LNCaP clone FGC (cell line): ENCODE data around the gene CFAP74.

Experiments used
- DNase-seq: peaks from one replicate; pipeline ENCODE4 v3.0.0-alpha.2; 2011; ENCODE audit warnings: low read depth
- H3K4me3 ChIP-seq: 2 replicates; pipeline ENCODE4 v1.5.1; 2011; ENCODE audit warnings: mild to moderate bottlenecking, low read depth, low read length, control low read depth
- TF ChIP-seq, protein P1 (sequence below): IDR thresholded peaks from 2 replicates; pipeline ENCODE4 v1.5.1; 2012; ENCODE audit warnings: mild to moderate bottlenecking; ENCODE audit not compliant: control insufficient read depth, insufficient read depth; ENCODE audit errors: extremely low read depth

CFAP74 gene

DNA sequence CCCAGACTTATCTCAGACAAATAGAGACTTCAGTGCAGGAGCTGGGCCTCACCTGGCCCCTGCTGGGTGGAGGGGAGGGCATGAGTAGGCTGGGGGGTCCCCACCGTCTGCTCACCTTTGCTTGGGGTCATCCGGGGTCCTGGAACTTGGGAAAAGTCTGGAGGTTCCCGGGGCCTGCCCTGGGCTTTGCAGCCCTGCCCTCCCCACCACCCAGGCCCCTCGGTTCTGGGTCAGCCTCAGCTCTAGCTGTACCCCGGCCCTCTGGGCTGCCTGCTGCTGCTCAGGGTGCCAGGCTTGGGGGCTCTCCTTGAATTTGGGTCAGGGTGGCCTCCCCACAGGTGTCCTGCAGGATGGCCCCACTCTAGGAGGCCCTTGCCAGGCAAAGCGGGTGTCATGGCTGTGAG is 82.1 kb downstream of the CFAP74 start:
- TF ChIP-seq, protein P1, sequence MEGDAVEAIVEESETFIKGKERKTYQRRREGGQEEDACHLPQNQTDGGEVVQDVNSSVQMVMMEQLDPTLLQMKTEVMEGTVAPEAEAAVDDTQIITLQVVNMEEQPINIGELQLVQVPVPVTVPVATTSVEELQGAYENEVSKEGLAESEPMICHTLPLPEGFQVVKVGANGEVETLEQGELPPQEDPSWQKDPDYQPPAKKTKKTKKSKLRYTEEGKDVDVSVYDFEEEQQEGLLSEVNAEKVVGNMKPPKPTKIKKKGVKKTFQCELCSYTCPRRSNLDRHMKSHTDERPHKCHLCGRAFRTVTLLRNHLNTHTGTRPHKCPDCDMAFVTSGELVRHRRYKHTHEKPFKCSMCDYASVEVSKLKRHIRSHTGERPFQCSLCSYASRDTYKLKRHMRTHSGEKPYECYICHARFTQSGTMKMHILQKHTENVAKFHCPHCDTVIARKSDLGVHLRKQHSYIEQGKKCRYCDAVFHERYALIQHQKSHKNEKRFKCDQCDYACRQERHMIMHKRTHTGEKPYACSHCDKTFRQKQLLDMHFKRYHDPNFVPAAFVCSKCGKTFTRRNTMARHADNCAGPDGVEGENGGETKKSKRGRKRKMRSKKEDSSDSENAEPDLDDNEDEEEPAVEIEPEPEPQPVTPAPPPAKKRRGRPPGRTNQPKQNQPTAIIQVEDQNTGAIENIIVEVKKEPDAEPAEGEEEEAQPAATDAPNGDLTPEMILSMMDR: no peak

DNA sequence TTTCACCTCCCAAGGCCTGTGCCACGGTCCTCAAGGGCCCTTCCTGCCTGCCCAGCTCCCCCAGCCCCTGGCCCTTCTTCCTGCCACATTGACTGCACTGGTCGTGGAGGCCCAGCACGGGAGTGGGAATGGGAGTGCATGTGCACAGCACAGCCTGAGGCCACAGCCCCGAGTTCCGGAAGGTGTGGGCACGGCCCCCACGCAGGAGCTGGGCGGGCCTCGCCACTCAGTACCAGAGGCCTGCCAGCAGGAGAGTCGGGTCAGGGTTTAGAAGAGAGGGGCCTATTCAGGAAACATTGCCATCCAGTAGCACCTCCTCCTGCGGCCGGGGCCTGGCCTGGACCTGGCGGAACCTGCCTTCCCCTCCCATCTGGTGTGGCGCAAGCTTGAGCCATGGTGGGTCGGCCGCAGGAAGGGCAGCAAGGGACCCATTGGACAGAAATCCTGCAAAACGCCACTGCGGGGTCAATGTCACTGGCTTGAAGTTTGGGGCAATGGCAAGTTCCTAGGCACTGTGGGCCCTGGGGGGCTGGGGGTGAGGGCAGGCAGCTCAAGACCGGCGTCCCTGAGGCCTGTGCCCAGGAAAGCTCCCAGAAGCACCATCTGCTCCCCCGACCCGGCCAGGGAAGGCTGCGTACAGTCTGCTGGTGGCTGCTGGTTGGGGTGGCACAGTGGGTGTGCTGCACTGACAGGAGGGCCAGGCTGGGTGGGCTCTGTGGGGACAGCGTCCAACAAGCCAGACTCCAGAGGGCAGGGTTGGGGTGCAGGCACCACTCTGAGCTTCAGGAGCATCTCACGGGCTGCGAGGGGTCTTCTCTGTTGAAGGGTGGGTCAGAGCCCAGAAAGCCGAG is 82.8 kb downstream of the CFAP74 start:
- TF ChIP-seq, protein P1: no peak
- DNase-seq: no peak

More for the DNA sequence above, 82.1 kb downstream of the CFAP74 start:
- DNase-seq: no peak
- H3K4me3 ChIP-seq: no peak overlapping the region

DNA sequence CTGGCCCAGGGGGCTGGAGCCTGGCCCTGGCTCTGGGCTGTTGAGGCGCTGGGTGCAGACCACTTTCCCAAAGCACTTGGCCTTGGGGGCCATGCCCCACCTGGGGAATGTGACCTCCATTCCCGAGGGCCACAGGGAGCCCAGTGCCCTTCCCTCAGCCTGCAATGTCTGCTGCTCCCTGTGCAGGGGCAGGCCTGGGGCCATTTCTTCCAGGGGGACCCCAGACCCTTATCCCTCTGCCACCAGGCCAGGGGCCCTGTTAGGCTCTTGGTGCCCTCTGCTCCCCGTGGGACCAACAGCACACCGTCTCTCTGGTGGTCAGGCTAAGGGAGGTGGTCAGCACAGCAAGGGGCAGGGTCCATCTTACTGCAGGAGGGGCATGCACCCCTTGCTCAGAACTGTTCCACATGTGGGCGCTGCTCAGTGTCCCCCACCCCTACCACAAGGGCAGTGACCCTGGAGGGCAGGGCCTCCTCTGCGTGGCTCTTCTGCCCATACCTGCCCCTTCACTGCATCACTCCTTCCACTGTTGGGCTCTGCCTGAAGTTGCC is 83.5 kb downstream of the CFAP74 start:
- TF ChIP-seq, protein P1: no peak
- DNase-seq: no peak
- no peak overlapping the region for H3K4me3 ChIP-seq

More for the DNA sequence above, 82.8 kb downstream of the CFAP74 start:
- no peak overlapping the region for H3K4me3 ChIP-seq

DNA sequence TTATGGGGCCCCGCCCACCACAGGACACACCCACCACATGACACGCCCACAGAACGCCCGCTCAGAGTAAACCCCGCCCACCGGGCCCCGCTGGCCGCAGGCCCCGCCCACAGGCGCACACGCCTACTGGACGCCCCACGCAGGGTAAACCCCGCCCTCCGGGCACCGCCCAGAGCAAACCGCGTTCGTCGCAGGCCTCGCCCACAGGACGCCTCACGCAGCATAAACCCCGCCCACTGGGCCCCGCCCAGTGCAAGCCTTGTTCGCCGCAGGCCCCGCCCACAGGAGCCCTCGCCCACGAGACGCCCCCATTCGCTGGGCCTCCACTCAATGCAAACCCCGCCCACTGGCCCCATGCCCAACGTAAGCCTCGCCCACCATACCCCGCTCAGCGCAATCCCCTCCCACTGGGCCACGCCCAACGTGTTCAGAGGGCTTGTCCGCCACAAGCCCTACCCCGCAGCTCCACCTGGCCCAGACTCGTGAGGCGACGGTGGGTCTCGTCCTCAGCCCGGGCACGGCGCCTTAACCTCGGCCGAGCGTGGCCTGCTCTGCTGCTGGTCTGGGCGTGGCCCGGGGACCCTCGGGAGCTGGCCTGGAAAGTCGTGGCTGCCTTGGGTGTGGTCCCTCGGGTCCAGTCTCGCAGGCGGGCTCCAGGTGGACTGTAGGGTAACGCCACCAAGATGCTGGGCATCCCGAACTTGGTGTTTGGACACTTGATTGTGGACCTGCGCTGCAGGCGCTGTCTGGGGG is 84.1 kb downstream of the CFAP74 start:
- TF ChIP-seq, protein P1: no peak
- peak; percentile 83 for DNase-seq
- peak overlapping the region; percentile 63 for H3K4me3 ChIP-seq

DNA sequence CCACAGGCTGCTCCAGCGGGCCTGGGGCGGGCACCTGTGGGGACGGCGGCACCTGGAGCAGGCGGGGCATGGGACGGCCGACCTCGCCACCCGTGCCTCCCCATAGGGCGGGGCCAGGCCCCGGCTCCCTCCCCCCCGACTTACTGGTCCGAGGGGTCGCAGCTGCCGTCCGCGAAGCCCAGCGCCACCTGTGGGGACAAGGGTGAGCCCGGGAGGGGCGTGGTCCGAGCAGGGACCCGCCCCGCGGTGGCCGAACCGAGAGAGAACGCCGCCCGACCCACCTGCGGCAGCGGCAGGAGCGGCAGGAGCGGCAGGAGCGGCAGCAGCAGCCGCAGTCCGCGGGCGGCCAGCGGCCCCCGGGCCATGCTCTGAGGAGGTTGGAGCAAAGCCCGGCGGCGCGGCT is 84.7 kb downstream of the CFAP74 start, which contains the start of gene TMEM52:
Gene TMEM52, minus strand, starts transcription at position 379 of the 403 bp plus-strand sequence. Its CDS starts 14 bp downstream, at position 365.
- DNase-seq: peak; percentile 23
- TF ChIP-seq, protein P1: peak; percentile 26; the same call in 1 of the 2 replicates
- peak within 1 kb of the TSS; percentile 63 for H3K4me3 ChIP-seq

DNA sequence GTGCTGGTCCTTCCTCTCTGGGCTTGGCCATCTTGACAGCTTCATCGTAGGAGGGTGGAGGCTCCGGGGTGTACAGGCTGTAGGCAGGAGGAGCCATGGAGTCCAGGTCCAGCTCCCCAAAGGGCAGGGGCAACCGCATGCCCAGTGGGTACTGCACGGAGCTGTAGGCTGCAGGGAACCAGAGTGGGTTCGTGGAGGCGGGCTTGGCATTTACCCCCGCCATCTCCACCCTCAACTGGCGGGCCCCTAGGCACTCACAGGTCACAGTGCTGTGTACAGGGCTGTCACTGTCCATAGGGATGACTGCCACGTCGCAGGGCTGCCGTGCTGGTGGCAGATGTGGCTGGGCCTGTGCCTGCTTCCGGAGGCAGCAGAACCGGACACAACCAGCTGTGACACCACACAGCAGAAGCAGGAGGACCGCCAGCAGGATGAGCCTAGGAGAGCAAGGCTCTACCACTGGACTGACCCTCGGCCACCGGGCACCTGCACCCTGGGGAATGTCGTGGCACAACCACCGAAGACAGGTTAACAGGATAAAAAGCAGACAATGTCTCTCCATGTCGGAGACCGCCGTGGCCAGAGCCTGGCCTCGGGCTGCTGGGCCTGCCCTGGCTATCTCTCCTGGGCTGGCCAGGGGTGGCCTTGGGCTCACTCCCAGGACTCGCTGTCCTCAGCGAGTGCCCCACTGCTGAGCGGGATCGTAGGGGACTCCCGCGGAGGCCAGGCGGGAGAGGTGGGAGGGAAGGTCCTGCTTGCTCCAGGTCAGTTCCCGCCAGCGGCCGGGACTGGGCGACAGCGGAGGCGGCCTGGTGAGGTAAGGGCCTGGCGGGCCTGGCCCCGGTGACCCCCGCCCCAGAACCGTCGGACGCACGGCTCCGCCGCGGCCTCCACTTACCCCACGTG is 85.3 kb downstream of the CFAP74 start:
- H3K4me3 ChIP-seq: peak overlapping the region; percentile 63
- no peak for DNase-seq
- TF ChIP-seq, protein P1: no peak
